ENCODE measurements around the gene ENPP7. TPM values are rescaled to one million over a fixed set of nuclear protein-coding genes. Genes with fewer than 3 reads are reported as not detected.

ENPP7 gene, protein sequence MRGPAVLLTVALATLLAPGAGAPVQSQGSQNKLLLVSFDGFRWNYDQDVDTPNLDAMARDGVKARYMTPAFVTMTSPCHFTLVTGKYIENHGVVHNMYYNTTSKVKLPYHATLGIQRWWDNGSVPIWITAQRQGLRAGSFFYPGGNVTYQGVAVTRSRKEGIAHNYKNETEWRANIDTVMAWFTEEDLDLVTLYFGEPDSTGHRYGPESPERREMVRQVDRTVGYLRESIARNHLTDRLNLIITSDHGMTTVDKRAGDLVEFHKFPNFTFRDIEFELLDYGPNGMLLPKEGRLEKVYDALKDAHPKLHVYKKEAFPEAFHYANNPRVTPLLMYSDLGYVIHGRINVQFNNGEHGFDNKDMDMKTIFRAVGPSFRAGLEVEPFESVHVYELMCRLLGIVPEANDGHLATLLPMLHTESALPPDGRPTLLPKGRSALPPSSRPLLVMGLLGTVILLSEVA
- not detected in 2 replicates for total RNA-seq

DNA sequence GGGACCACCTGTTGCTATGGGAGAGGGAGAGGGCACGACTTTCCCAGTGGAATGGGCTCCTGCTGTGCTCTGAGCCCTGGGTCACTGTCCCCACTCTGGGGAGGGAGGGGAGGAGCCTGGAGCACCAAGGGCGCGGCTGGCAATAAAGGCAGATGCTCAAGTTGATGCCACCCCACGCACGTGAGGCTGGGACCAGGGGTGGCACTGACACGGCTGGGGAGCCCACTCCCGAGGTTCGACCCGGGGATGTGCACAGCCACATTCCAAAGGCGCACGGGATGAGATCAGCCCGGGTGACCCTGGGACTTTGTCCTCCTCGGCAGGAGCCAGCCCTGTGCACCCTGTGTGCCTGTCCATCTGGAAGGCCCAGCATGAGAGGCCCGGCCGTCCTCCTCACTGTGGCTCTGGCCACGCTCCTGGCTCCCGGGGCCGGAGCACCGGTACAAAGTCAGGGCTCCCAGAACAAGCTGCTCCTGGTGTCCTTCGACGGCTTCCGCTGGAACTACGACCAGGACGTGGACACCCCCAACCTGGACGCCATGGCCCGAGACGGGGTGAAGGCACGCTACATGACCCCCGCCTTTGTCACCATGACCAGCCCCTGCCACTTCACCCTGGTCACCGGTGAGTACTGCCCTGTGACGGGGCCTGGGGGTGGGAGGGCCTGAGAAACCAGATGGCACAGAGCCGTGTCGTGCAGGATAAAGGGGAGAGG is at the start of gene ENPP7:
TSS of gene ENPP7 (plus strand) at position 175 of the 715 bp plus-strand sequence. CDS start at position 372, 197 bp downstream.
- Histone ChIP-seq H3K27me3 (ENCODE audit: control insufficient read depth, insufficient read depth, low read length) (no peaks in the 10 kb centered on the region), H3K36me3 (ENCODE audit: control insufficient read depth, insufficient read depth, low read length) (no peaks in the 10 kb centered on the region), H3K4me3 (ENCODE audit: low read depth, low read length) (no peak within 1 kb of the TSS)
- TF ChIP-seq, protein P1, sequence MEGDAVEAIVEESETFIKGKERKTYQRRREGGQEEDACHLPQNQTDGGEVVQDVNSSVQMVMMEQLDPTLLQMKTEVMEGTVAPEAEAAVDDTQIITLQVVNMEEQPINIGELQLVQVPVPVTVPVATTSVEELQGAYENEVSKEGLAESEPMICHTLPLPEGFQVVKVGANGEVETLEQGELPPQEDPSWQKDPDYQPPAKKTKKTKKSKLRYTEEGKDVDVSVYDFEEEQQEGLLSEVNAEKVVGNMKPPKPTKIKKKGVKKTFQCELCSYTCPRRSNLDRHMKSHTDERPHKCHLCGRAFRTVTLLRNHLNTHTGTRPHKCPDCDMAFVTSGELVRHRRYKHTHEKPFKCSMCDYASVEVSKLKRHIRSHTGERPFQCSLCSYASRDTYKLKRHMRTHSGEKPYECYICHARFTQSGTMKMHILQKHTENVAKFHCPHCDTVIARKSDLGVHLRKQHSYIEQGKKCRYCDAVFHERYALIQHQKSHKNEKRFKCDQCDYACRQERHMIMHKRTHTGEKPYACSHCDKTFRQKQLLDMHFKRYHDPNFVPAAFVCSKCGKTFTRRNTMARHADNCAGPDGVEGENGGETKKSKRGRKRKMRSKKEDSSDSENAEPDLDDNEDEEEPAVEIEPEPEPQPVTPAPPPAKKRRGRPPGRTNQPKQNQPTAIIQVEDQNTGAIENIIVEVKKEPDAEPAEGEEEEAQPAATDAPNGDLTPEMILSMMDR (IDR thresholded peaks at IDR 0.05; ENCODE audit: insufficient read depth, low read length, poor library complexity, severe bottlenecking): no peak
- DNase-seq (ENCODE audit: low read depth): no peak

DNA sequence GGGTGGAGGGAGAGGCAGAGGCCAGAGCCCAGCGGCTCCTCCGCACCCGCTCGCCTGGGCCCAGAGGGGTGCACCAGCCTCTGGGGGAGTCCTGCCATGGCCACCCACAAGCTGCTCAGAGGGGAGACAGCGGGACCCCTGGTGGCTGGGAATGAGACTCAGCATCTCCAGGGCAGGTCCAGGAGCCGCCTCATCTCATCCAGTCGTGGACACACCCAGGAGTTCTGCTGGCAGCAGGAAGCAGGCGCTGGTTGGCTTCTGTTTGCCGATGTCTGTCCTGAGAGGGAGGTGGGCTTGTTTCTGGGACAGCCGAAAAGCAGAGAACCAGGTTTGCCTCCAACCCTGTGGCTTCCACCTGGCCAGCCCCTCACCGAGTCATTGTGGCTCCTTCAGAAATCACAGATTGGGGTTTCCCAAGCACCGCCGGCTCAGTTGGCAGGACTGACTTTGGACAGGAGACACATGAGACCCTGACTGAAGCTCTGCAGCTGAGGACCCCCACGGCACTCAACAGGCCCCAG is 49.6 kb upstream of the ENPP7 start:
- no peaks in the 10 kb centered on the region for H3K36me3 ChIP-seq (ENCODE audit: control insufficient read depth, insufficient read depth, low read length)
- TF ChIP-seq, protein P1 (IDR thresholded peaks at IDR 0.05; ENCODE audit: insufficient read depth, low read length, poor library complexity, severe bottlenecking): no peak
- DNase-seq (ENCODE audit: low read depth): no peak
- peaks cover 3% of the 10 kb centered on the region for H3K27me3 ChIP-seq (ENCODE audit: control insufficient read depth, insufficient read depth, low read length)
- H3K4me3 ChIP-seq (ENCODE audit: low read depth, low read length): no peak overlapping the region

DNA sequence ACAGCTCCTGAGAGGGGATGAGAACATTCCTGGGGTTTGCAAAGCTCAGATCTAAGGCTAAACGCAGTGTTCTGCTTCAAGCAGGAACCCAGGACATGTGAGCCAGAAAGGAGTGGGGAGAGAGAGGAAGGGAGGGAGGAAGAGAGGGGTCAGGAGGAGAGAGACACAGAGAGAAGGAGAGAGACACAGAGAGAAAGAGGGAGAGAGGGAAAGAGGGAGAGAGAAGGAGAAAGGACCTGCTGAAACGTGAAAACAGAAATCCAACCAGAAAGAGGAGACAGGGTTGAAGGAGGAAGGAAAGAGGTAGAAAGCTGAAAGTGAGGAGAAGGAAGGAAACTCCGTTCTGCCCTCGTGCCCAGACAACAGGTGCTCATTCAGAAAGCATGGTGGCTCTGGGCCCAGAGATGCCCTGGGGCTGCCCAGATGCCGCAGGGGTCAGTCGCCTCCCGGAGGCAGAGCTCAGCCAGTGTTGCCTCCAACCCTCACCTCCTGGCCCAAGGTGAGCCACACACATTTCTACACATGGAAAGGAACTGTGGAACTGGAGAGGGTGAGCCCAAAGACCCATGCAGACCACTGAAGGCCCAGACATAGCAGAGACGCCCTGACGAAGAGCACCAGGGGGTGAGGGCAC is 49.0 kb upstream of the ENPP7 start:
- H3K27me3 ChIP-seq (ENCODE audit: control insufficient read depth, insufficient read depth, low read length): peaks cover 3% of the 10 kb centered on the region
- TF ChIP-seq, protein P1 (IDR thresholded peaks at IDR 0.05; ENCODE audit: insufficient read depth, low read length, poor library complexity, severe bottlenecking): no peak
- H3K36me3 ChIP-seq (ENCODE audit: control insufficient read depth, insufficient read depth, low read length): no peaks in the 10 kb centered on the region
- DNase-seq (ENCODE audit: low read depth): no peak
- H3K4me3 ChIP-seq (ENCODE audit: low read depth, low read length): no peak overlapping the region

DNA sequence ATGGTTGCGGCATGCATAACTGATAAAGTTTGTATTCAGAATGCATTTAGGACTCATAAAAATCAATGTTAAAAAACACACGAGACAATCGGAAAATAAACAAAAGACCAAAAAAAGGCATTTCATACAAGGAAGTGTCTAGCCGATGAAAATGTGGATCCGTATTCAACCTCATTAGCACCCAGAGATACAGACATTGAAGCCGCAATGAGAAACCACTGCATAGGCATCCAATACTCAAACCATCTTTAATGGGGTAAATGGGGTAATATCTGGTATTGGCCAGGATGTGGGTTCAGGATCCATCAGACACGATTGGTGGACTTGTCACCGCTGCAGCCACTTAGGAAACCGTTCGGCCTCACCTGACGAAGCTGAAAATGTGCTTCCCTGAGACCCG is 47.4 kb upstream of the ENPP7 start:
- H3K36me3 ChIP-seq (ENCODE audit: control insufficient read depth, insufficient read depth, low read length): no peaks in the 10 kb centered on the region
- peaks cover 3% of the 10 kb centered on the region for H3K27me3 ChIP-seq (ENCODE audit: control insufficient read depth, insufficient read depth, low read length)
- TF ChIP-seq, protein P1 (IDR thresholded peaks at IDR 0.05; ENCODE audit: insufficient read depth, low read length, poor library complexity, severe bottlenecking): no peak
- DNase-seq (ENCODE audit: low read depth): no peak
- no peak overlapping the region for H3K4me3 ChIP-seq (ENCODE audit: low read depth, low read length)

DNA sequence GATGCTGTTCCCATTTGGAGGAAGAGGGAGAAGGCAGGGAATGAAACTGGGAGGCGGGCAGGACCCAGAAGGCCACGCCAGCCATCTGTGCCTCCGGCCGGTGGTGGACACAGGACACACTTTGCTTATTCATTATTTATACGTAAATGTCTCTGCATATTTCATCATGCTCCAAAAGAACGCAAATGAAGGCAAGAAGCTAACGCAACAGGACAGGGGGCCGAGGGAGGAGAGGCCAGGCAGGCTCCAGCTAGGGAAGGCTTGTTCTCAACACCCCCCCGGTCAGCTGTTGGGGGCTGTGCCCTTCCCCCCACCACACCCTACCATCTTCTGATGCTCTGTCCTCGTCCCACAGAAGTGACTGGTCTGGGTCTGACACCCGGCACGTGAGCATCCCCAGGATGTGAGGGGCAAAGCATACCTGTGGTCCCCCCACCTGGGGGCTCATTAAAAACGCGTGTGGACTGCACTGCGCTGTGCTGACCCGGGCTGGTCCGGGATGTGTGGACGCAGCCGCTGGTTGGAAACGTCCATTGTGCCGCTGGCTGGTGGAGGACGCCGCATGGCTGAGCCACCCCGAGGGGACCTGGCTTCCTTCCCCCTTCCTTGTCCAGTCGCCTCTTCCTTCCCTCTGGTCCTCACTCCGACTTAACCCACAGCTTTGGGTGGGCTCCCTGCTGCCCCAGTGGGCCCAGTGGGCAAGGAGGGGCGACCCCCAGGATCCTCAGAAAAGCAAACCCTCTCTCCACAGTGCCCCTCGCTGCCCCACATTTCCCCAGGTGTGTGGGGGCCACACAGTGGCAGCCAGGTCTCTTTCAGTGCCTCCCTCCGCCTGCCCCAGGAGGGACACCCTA is 46.4 kb upstream of the ENPP7 start:
- Histone ChIP-seq H3K4me3 (ENCODE audit: low read depth, low read length) (no peak overlapping the region), H3K27me3 (ENCODE audit: control insufficient read depth, insufficient read depth, low read length) (peaks cover 3% of the 10 kb centered on the region), H3K36me3 (ENCODE audit: control insufficient read depth, insufficient read depth, low read length) (no peaks in the 10 kb centered on the region)
- DNase-seq (ENCODE audit: low read depth): no peak
- TF ChIP-seq, protein P1 (IDR thresholded peaks at IDR 0.05; ENCODE audit: insufficient read depth, low read length, poor library complexity, severe bottlenecking): no peak
